ENCODE measurements around the gene FAM47E.

DNA sequence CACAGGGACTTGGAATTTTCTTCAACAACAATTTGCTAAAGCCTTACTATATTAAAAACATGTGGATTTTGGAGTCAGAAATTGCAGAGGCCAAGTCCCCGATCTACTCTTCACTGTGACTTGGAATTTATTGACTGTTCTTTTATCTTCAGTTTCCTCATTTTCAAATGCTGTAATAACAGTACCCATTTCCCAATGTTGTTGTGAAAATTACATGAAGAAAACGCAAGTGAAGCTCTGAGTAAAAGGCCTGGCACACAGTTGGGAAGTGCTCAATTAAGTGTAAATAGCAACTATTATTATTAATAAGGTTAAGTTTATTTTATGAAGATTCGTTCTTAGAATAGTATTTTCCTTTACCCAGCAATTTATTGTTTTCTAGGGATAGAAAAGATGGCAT, 70.7 kb downstream of the FAM47E start:
- TF ChIP-seq, protein P1, sequence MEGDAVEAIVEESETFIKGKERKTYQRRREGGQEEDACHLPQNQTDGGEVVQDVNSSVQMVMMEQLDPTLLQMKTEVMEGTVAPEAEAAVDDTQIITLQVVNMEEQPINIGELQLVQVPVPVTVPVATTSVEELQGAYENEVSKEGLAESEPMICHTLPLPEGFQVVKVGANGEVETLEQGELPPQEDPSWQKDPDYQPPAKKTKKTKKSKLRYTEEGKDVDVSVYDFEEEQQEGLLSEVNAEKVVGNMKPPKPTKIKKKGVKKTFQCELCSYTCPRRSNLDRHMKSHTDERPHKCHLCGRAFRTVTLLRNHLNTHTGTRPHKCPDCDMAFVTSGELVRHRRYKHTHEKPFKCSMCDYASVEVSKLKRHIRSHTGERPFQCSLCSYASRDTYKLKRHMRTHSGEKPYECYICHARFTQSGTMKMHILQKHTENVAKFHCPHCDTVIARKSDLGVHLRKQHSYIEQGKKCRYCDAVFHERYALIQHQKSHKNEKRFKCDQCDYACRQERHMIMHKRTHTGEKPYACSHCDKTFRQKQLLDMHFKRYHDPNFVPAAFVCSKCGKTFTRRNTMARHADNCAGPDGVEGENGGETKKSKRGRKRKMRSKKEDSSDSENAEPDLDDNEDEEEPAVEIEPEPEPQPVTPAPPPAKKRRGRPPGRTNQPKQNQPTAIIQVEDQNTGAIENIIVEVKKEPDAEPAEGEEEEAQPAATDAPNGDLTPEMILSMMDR (IDR thresholded peaks at IDR 0.05; ENCODE audit: low read depth, low read length) = no peak
- TF ChIP-seq EZH2phosphoT487 (IDR thresholded peaks at IDR 0.05; ENCODE audit: low read depth) = no peak

Data from OCI-LY3 (cell line).